Activated CD8-positive, alpha-beta memory T cell treated with anti-CD3 and anti-CD28 coated beads, Interleukin-2, amount 10 ng/mL, durations not matched to agents 7 days and 5 days (primary cell): ENCODE results near the gene RRP9. TPM values are rescaled to one million over a fixed set of nuclear protein-coding genes. Genes with fewer than 3 reads are reported as not detected.
"Not testable (repeated sequence)": the region's sequence is repeated elsewhere in the genome, so short reads cannot be mapped to it uniquely, and the experiment has no call there.

Source experiments
- ATAC-seq: fragments of 150-1000 bp; cut with Tn5 transposase; one replicate; pipeline ENCODE4 v1.10.0; 2021; ENCODE audit warnings: moderate library complexity
- CTCF ChIA-PET: fragments of 350-600 bp; sonication (Branson Sonifier 250); formaldehyde crosslinking; loops from one replicate; lab custom pipeline; 2021; ENCODE audit warnings: antibody characterized with exemption; lab: Charles Lee
- DNase-seq: peaks from one replicate; pipeline ENCODE4 v3.0.0-alpha.2; 2020
- H3K27ac Mint-ChIP-seq: one replicate; pipeline ENCODE4 v1.8.0; 2021; ENCODE audit warnings: mild to moderate bottlenecking, mixed read lengths
- H3K27me3 Mint-ChIP-seq: one replicate; pipeline ENCODE4 v1.8.0; 2021; ENCODE audit warnings: mixed read lengths
- H3K36me3 Mint-ChIP-seq: one replicate; pipeline ENCODE4 v1.8.0; 2021; ENCODE audit warnings: mild to moderate bottlenecking, mixed read lengths
- H3K4me1 Mint-ChIP-seq: one replicate; pipeline ENCODE4 v1.8.0; 2021; ENCODE audit warnings: mixed read lengths
- H3K4me3 Mint-ChIP-seq: one replicate; pipeline ENCODE4 v1.8.0; 2021; ENCODE audit warnings: mild to moderate bottlenecking, moderate library complexity, mixed read lengths
- H3K9me3 Mint-ChIP-seq: one replicate; pipeline ENCODE4 v1.8.0; 2022; ENCODE audit warnings: low read depth, mixed read lengths
- total RNA-seq, 2 experiments: library from RNA; stranded (reverse); gene quantifications; one replicate each; pipeline ENCODE4 v1.2.3, GENCODE V29; 2021

RRP9 gene, protein sequence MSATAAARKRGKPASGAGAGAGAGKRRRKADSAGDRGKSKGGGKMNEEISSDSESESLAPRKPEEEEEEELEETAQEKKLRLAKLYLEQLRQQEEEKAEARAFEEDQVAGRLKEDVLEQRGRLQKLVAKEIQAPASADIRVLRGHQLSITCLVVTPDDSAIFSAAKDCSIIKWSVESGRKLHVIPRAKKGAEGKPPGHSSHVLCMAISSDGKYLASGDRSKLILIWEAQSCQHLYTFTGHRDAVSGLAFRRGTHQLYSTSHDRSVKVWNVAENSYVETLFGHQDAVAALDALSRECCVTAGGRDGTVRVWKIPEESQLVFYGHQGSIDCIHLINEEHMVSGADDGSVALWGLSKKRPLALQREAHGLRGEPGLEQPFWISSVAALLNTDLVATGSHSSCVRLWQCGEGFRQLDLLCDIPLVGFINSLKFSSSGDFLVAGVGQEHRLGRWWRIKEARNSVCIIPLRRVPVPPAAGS
- total RNA-seq: 10 to 100 TPM; 25.4 to 38.0 TPM

GRCh38 chr3:51941798-51942602 is at the start of gene RRP9, which contains the start of gene PARP3:
Gene RRP9 (minus strand): TSS chr3:51941904. CDS start chr3:51941867, 37 bp downstream.
Gene PARP3 (plus strand): TSS chr3:51942363. CDS start chr3:51943356, 993 bp downstream.
- H3K4me3 Mint-ChIP-seq: peak within 1 kb of the TSS; percentile 80
- H3K27ac Mint-ChIP-seq: peak within 1 kb of the TSS; percentile 88
- ATAC-seq (peak; percentile 94), DNase-seq (peak; percentile 100)
- H3K27me3 Mint-ChIP-seq: no peaks in the 10 kb centered on the region
- no peaks in the 10 kb centered on the region for H3K9me3 Mint-ChIP-seq
- CTCF ChIA-PET: interaction anchor here (0.6 to 4.9 kb wide), 33 partner anchors 11 to 442 kb away, joined by 3 to 65 read pairs (median 3); partner anchors contain the start of genes ABHD14A, ABHD14B, ACY1 and DCAF1
- H3K4me1 Mint-ChIP-seq: peaks cover 46% of the 10 kb centered on the region
- peaks cover 11% of the 10 kb centered on the region for H3K36me3 Mint-ChIP-seq

GRCh38 chr3:51990501-51990971 is 48.8 kb upstream of the RRP9 start:
- not testable (repeated sequence) for DNase-seq, H3K4me3 Mint-ChIP-seq, H3K9me3 Mint-ChIP-seq, H3K27ac Mint-ChIP-seq, ATAC-seq, H3K27me3 Mint-ChIP-seq
- peaks cover 31% of the 10 kb centered on the region for H3K36me3 Mint-ChIP-seq
- CTCF ChIA-PET: interaction anchor here (2.8 kb wide), 1 partner anchor 8 kb away, joined by 14 read pairs; the partner anchor contains the start of gene ACY1
- H3K4me1 Mint-ChIP-seq: peaks cover 37% of the 10 kb centered on the region

DNA sequence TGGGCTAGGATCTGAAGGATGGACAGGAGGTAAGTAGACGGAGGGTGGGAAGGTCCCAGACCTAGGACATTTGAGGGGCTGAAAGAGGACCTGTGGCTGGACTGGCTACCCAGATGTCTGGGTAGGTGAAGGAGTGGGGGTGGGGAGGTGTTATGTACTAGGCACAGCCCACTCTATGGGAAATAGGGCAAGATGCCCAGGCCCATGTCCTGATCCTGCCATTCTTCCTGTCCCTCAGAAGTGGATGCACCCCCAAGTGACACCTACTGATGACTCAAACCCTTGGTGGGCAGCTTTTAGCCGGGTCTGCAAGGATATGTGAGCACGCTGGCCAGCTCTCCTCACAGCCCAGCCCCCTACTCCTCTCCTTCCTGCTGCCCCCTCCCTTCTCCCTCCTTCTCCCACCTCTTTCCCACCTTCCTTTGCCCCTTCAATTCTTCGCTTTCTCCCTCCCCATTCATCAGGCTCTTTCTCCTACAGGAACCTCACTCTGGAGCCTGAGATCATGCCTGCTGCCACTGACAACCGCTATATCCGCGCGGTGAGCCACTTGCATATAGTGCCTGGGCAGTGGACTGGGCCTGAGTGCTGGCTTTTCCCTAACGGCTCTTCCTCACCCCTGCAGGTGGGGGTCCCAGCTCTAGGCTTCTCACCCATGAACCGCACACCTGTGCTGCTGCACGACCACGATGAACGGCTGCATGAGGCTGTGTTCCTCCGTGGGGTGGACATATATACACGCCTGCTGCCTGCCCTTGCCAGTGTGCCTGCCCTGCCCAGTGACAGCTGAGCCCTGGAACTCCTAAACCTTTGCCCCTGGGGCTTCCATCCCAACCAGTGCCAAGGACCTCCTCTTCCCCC is 46.8 kb upstream of the RRP9 start:
- DNase-seq: no peak
- peaks cover 14% of the 10 kb centered on the region for H3K36me3 Mint-ChIP-seq
- ATAC-seq: no peak
- H3K4me3 Mint-ChIP-seq: no peak overlapping the region
- H3K27ac Mint-ChIP-seq: no peak overlapping the region
- H3K4me1 Mint-ChIP-seq: peaks cover 29% of the 10 kb centered on the region
- no peaks in the 10 kb centered on the region for H3K9me3 Mint-ChIP-seq
- CTCF ChIA-PET: interaction anchor here (1.3 kb wide), 1 partner anchor 13 kb away, joined by 5 read pairs; no protein-coding TSS in a partner anchor
- H3K27me3 Mint-ChIP-seq: no peaks in the 10 kb centered on the region

DNA sequence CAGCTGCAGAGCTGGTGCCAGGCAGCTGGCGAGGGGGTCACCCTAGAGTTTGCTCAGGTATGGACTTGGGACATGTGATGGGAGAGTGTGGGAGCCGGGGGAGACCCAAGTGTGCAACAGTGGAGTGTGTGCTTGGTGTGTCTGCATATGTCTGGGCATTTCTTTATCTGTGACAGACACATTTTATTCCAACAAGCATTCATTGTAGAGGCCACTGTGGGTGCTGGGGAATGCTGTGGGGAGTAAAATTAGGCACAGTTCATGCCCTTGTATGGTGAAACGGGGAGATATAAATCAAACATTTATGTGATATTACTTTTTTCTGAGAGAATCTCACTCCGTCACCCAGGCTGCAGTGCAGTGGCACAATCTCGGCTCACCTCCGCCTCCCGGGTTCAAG is 45.9 kb upstream of the RRP9 start:
- peaks cover 25% of the 10 kb centered on the region for H3K4me1 Mint-ChIP-seq
- no peak overlapping the region for H3K27ac Mint-ChIP-seq
- H3K4me3 Mint-ChIP-seq: no peak overlapping the region

GRCh38 chr3:51986010-51986947 is 44.6 kb upstream of the RRP9 start:
- no peak for DNase-seq
- peaks cover 25% of the 10 kb centered on the region for H3K4me1 Mint-ChIP-seq
- no peak overlapping the region for H3K27ac Mint-ChIP-seq
- no peak overlapping the region for H3K4me3 Mint-ChIP-seq
- H3K36me3 Mint-ChIP-seq: peaks cover 3% of the 10 kb centered on the region
- H3K9me3 Mint-ChIP-seq: no peaks in the 10 kb centered on the region
- CTCF ChIA-PET: interaction anchor here (1.3 to 1.6 kb wide), 3 partner anchors 13 to 26 kb away, joined by 4 to 5 read pairs (median 5); partner anchors contain the start of gene ABHD14B
- no peak for ATAC-seq
- H3K27me3 Mint-ChIP-seq: no peaks in the 10 kb centered on the region

More for the DNA sequence above, 45.9 kb upstream of the RRP9 start:
- H3K27me3 Mint-ChIP-seq: no peaks in the 10 kb centered on the region
- no peak for DNase-seq
- H3K9me3 Mint-ChIP-seq: no peaks in the 10 kb centered on the region
- CTCF ChIA-PET: interaction anchor here (1.3 to 1.5 kb wide), 2 partner anchors 13 to 25 kb away, joined by 4 to 5 read pairs; no protein-coding TSS in a partner anchor
- ATAC-seq: no peak
- H3K36me3 Mint-ChIP-seq: peaks cover 7% of the 10 kb centered on the region

DNA sequence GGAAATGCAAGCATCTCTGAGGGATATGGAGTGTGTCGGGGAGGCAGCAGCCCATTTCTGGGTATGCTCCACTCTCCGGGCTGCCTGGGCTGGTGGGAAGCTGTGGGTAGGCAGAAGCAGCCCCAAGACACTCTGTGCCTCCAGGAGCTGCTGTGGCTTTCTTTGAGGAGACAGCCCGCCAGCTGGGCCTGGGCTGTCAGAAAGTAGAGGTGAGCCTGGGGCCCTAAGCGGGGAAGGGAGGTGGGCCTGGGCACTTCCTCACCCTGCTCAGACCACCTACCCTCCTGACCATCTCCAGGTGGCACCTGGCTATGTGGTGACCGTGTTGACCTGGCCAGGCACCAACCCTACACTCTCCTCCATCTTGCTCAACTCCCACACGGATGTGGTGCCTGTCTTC is 43.4 kb upstream of the RRP9 start:
- CTCF ChIA-PET: interaction anchor here (3.6 to 4.1 kb wide), 3 partner anchors 10 to 43 kb away, joined by 24 to 70 read pairs (median 34); partner anchors contain the start of genes ABHD14A, ABHD14B, PARP3 and RPL29
- DNase-seq: no peak
- H3K9me3 Mint-ChIP-seq: no peaks in the 10 kb centered on the region
- H3K27me3 Mint-ChIP-seq: no peaks in the 10 kb centered on the region
- H3K4me1 Mint-ChIP-seq: peaks cover 29% of the 10 kb centered on the region
- ATAC-seq: no peak
- peaks cover 3% of the 10 kb centered on the region for H3K36me3 Mint-ChIP-seq
- no peak overlapping the region for H3K4me3 Mint-ChIP-seq
- peak overlapping the region; percentile 42 for H3K27ac Mint-ChIP-seq

GRCh38 chr3:51984269-51984647 is 42.6 kb upstream of the RRP9 start:
- Mint-ChIP-seq H3K9me3 (no peaks in the 10 kb centered on the region), H3K27me3 (no peaks in the 10 kb centered on the region), H3K36me3 (peaks cover 3% of the 10 kb centered on the region), H3K4me3 (no peak overlapping the region), H3K27ac (peak overlapping the region; percentile 52), H3K4me1 (peaks cover 29% of the 10 kb centered on the region)
- DNase-seq (no peak), ATAC-seq (no peak)
- CTCF ChIA-PET: interaction anchor here (0.8 to 4.1 kb wide), 5 partner anchors 11 to 68 kb away, joined by 4 to 70 read pairs (median 24); partner anchors contain the start of genes ABHD14A, ABHD14B, PARP3 and RPL29

DNA sequence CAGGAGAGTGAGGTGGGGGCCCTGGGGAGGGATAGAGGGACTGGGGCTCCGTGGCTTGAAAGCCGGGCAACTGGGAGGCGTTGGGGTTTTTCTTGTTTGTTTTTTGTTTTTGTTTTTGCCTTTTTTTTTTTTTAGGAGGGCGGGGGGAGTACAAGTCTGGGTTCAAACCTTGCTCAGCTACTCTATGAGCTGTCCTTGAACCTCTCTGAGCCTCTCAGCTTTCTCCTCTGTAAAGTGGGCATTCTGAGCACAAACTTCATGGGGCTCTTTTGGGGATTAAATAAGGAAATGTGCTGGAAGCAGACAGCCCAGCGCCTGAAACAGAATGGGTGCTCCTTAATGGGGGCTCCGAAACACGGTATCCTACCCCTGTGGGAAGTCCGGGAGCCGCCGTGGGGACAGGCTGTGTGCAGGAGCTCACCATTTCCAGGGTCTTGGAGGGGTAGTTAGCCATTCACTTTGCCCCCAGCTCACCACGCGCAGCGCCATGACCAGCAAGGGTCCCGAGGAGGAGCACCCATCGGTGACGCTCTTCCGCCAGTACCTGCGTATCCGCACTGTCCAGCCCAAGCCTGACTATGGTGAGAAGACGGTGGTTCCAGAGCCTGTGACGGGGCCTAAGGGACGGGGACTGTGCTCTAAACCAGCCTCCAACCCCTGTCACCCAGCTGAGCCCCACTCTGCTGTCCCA is 42.0 kb upstream of the RRP9 start:
- Mint-ChIP-seq H3K4me3 (peak overlapping the region; percentile 98), H3K27me3 (no peaks in the 10 kb centered on the region), H3K27ac (peak overlapping the region; percentile 88), H3K9me3 (no peaks in the 10 kb centered on the region), H3K4me1 (peaks cover 29% of the 10 kb centered on the region), H3K36me3 (peaks cover 3% of the 10 kb centered on the region)
- DNase-seq (no peak), ATAC-seq (peak; percentile 1)
- CTCF ChIA-PET: interaction anchor here (0.7 to 4.1 kb wide), 14 partner anchors 8 to 304 kb away, joined by 3 to 70 read pairs (median 7); partner anchors contain the start of genes ABHD14A, ABHD14B, DUSP7 and GLYCTK

GRCh38 chr3:51982838-51983577 is 41.3 kb upstream of the RRP9 start, which contains the start of gene ACY1:
Gene ACY1 (plus strand): TSS chr3:51983535. CDS start chr3:51984065, 530 bp downstream.
- Mint-ChIP-seq H3K27ac (peak within 1 kb of the TSS; percentile 88), H3K27me3 (no peaks in the 10 kb centered on the region), H3K4me1 (peaks cover 29% of the 10 kb centered on the region), H3K9me3 (no peaks in the 10 kb centered on the region), H3K36me3 (peaks cover 3% of the 10 kb centered on the region), H3K4me3 (peak within 1 kb of the TSS; percentile 98)
- DNase-seq (peak; percentile 83), ATAC-seq (peak; percentile 85)
- CTCF ChIA-PET: interaction anchor here (0.8 to 4.1 kb wide), 20 partner anchors 9 to 1062 kb away, joined by 3 to 70 read pairs (median 4); partner anchors contain the start of genes ABHD14A, ABHD14B, DUSP7 and GLYCTK

GRCh38 chr3:51982352-51982837 is 40.7 kb upstream of the RRP9 start:
- Mint-ChIP-seq H3K36me3 (peaks cover 3% of the 10 kb centered on the region), H3K4me1 (peaks cover 30% of the 10 kb centered on the region), H3K27ac (peak overlapping the region; percentile 88), H3K27me3 (no peaks in the 10 kb centered on the region), H3K9me3 (no peaks in the 10 kb centered on the region), H3K4me3 (peak overlapping the region; percentile 98)
- DNase-seq: peak; percentile 62
- CTCF ChIA-PET: interaction anchor here (0.8 to 4.1 kb wide), 19 partner anchors 9 to 1062 kb away, joined by 3 to 70 read pairs (median 4); partner anchors contain the start of genes ABHD14A, ABHD14B, DUSP7 and GPR62
- peak; percentile 38 for ATAC-seq
